ENCODE data around the gene ANKMY2.

- TF ChIP-seq CTCF (conservative IDR thresholded peaks at IDR 0.05 in 1 of 2, IDR thresholded peaks at IDR 0.05 in 1 of 2; ENCODE audit: low read depth in 1 of 2, low read length in 2 of 2) (no peak), EZH2 (IDR thresholded peaks at IDR 0.05; ENCODE audit: low read length, missing control alignments) (no peak)
Measured at GRCh38 chr7:16634271-16634738, 11.2 kb downstream of the ANKMY2 start.
